Measurements from ENCODE around the gene CFDP1. TPM values are rescaled to one million over a fixed set of nuclear protein-coding genes. Genes with fewer than 3 reads are reported as not detected.

The CFDP1 gene
- polyA plus RNA-seq, 1 donor (not counting 4 experiments of a cell fraction or from before 2014, with no cell fraction given), result 42.1 TPM

DNA sequence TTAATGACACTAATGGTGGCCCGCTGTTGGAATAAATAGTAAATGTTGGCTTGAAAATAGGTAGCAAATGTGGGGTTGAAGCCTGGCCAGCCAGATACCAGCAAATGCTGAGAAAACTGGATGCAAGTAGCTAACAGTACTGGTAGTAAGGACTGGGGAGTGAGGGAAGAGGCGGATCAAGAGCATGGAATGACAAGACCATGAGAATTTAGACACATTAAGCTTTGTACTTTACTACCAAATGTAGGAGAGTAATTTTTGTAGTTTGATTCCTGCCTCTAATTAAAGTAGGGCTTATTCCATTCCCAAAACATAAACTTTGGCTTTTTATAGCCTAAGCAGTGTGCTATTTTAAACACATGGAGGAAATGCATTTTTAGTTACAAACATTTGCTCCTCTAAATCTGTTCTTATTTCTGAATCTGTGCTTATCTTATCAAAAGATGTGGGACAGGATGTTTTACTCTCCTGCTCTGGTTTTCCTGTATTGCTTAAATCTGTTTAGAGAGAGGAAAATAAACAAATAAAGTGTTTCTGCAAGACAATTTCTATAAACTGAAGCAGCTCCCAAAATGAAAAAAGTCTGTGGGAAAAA lies 44.1 kb downstream of the CFDP1 start:
- Histone ChIP-seq H3K4me2 (ENCODE audit: control insufficient read depth, extremely low read depth, insufficient read depth, low read depth, low read length) (no peak overlapping the region), H2AFZ (ENCODE audit: control insufficient read depth, low read length) (no peak overlapping the region), H3K4me3 (ENCODE audit: control insufficient read depth in 2 of 3, extremely low read depth in 1 of 3, insufficient read depth in 2 of 3, low read depth in 1 of 3, low read length in 3 of 3) (no peak overlapping the region), H4K20me1 (ENCODE audit: control insufficient read depth, extremely low read depth, insufficient read depth, low read length) (no peaks in the 10 kb centered on the region), H3K9me3 (ENCODE audit: control insufficient read depth, low read depth, low read length) (no peaks in the 10 kb centered on the region), H3K4me1 (ENCODE audit: control insufficient read depth, extremely low read depth, insufficient read depth, low read length) (peaks cover 10% of the 10 kb centered on the region), H3K9ac (ENCODE audit: control insufficient read depth, extremely low read depth, insufficient read depth, low read length) (no peak overlapping the region), H3K27me3 (ENCODE audit: control insufficient read depth, extremely low read depth, insufficient read depth, low read length) (no peaks in the 10 kb centered on the region), H3K27ac (ENCODE audit: control insufficient read depth, insufficient read depth, low read length) (no peak overlapping the region), H3K36me3 (ENCODE audit: control insufficient read depth in 2 of 2, extremely low read depth in 1 of 2, insufficient read depth in 2 of 2, low read length in 2 of 2) (peaks cover 2 to 10% of the 10 kb centered on the region in 2 experiments), H3K9me1 (ENCODE audit: control insufficient read depth, extremely low read depth, insufficient read depth, low read length) (no peaks in the 10 kb centered on the region), H3K79me2 (ENCODE audit: control insufficient read depth, insufficient read depth, low read length) (no peaks in the 10 kb centered on the region)
- dilution Hi-C loops (cut with MboI; ENCODE audit: extremely low pct_ligation_motif_present, low sequenced_read_pairs), result loop anchor here (25.0 kb wide), 1 partner anchor 152 kb away; no protein-coding TSS in a partner anchor
- no peak for TF ChIP-seq EZH2 (IDR thresholded peaks at IDR 0.05; ENCODE audit: low read length)
- TF ChIP-seq, protein P1, sequence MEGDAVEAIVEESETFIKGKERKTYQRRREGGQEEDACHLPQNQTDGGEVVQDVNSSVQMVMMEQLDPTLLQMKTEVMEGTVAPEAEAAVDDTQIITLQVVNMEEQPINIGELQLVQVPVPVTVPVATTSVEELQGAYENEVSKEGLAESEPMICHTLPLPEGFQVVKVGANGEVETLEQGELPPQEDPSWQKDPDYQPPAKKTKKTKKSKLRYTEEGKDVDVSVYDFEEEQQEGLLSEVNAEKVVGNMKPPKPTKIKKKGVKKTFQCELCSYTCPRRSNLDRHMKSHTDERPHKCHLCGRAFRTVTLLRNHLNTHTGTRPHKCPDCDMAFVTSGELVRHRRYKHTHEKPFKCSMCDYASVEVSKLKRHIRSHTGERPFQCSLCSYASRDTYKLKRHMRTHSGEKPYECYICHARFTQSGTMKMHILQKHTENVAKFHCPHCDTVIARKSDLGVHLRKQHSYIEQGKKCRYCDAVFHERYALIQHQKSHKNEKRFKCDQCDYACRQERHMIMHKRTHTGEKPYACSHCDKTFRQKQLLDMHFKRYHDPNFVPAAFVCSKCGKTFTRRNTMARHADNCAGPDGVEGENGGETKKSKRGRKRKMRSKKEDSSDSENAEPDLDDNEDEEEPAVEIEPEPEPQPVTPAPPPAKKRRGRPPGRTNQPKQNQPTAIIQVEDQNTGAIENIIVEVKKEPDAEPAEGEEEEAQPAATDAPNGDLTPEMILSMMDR (optimal IDR thresholded peaks at IDR 0.05 in 1 of 3, IDR thresholded peaks at IDR 0.05 in 1 of 3, conservative IDR thresholded peaks at IDR 0.05 in 1 of 3; ENCODE audit: extremely low read depth in 1 of 3, insufficient read depth in 2 of 3, low read length in 3 of 3), result no peak
- no peak for DNase-seq (ENCODE audit: low read depth, low spot score)
- no peak for FAIRE-seq

DNA sequence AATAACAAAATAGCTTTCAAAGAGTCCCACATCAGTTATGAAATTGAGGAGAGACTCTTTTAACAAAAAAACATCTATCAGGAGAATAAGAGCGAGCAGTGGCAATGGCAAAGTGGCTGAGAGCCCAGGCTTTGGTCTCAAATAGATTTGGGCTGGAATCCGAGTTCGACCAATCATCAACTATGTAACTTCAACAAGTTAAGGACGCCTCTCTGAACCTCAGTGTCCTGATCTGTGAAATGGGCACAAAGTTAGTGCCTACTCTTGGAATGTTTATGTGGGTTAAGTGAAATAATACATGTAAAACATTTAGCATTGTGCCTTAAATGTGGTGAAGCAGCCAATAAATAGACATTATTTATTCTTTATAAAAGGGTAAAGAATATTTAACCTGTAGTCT lies 45.4 kb downstream of the CFDP1 start:
- Histone ChIP-seq H3K36me3 (ENCODE audit: control insufficient read depth in 2 of 2, extremely low read depth in 1 of 2, insufficient read depth in 2 of 2, low read length in 2 of 2) (peaks cover under 1 to 8% of the 10 kb centered on the region in 2 experiments), H2AFZ (ENCODE audit: control insufficient read depth, low read length) (no peak overlapping the region), H3K4me1 (ENCODE audit: control insufficient read depth, extremely low read depth, insufficient read depth, low read length) (peaks cover 11% of the 10 kb centered on the region), H3K27ac (ENCODE audit: control insufficient read depth, insufficient read depth, low read length) (no peak overlapping the region), H3K27me3 (ENCODE audit: control insufficient read depth, extremely low read depth, insufficient read depth, low read length) (no peaks in the 10 kb centered on the region), H3K9me3 (ENCODE audit: control insufficient read depth, low read depth, low read length) (no peaks in the 10 kb centered on the region), H3K9ac (ENCODE audit: control insufficient read depth, extremely low read depth, insufficient read depth, low read length) (no peak overlapping the region), H3K4me3 (ENCODE audit: control insufficient read depth in 2 of 3, extremely low read depth in 1 of 3, insufficient read depth in 2 of 3, low read depth in 1 of 3, low read length in 3 of 3) (no peak overlapping the region), H4K20me1 (ENCODE audit: control insufficient read depth, extremely low read depth, insufficient read depth, low read length) (no peaks in the 10 kb centered on the region), H3K79me2 (ENCODE audit: control insufficient read depth, insufficient read depth, low read length) (no peaks in the 10 kb centered on the region), H3K4me2 (ENCODE audit: control insufficient read depth, extremely low read depth, insufficient read depth, low read depth, low read length) (no peak overlapping the region), H3K9me1 (ENCODE audit: control insufficient read depth, extremely low read depth, insufficient read depth, low read length) (no peaks in the 10 kb centered on the region)
- TF ChIP-seq, protein P1 (optimal IDR thresholded peaks at IDR 0.05 in 1 of 3, IDR thresholded peaks at IDR 0.05 in 1 of 3, conservative IDR thresholded peaks at IDR 0.05 in 1 of 3; ENCODE audit: extremely low read depth in 1 of 3, insufficient read depth in 2 of 3, low read length in 3 of 3), result no peak
- no peak for TF ChIP-seq EZH2 (IDR thresholded peaks at IDR 0.05; ENCODE audit: low read length)
- dilution Hi-C loops (cut with MboI; ENCODE audit: extremely low pct_ligation_motif_present, low sequenced_read_pairs), result loop anchor here (25.0 kb wide), 1 partner anchor 151 kb away; no protein-coding TSS in a partner anchor
- FAIRE-seq (no peak), DNase-seq (ENCODE audit: low read depth, low spot score) (no peak)

Data from keratinocyte (primary cell).